Mesodermal cell (in vitro differentiated cells): ENCODE measurements around the gene TRIO.
"Not testable (repeated sequence)": the region's sequence is repeated elsewhere in the genome, so short reads cannot be mapped to it uniquely, and the experiment has no call there.

Experiments used
- H3K27ac ChIP-seq: 2 replicates; pipeline ENCODE4 v1.7.0; 2013; ENCODE audit warnings: mild to moderate bottlenecking, low read depth, low read length, moderate library complexity; ENCODE audit not compliant: severe bottlenecking
- H3K36me3 ChIP-seq: 2 replicates; pipeline ENCODE4 v1.7.1; 2013; ENCODE audit warnings: mild to moderate bottlenecking, low read length, moderate library complexity; ENCODE audit not compliant: control insufficient read depth, insufficient read depth
- H3K4me1 ChIP-seq: one replicate; pipeline ENCODE4 v1.7.1; 2013; ENCODE audit warnings: mild to moderate bottlenecking, low read length; ENCODE audit not compliant: insufficient read depth, control insufficient read depth, poor library complexity, severe bottlenecking
- H3K4me3 ChIP-seq: 2 replicates; pipeline ENCODE4 v1.7.0; 2013; ENCODE audit warnings: low read length, control low read depth, mild to moderate bottlenecking; ENCODE audit not compliant: insufficient read depth, poor library complexity, severe bottlenecking; ENCODE audit errors: extremely low read depth
- H3K9me3 ChIP-seq: 2 replicates; pipeline ENCODE4 v1.7.1; 2013; ENCODE audit warnings: mild to moderate bottlenecking, low read length, moderate library complexity; ENCODE audit not compliant: control insufficient read depth
- WGBS, 2 experiments: methylation state at CpG; one replicate each; pipeline ENCODE4 v1.1.5; 2013; ENCODE audit warnings: missing lambda C conversion rate in 2 of 2; ENCODE audit not compliant: insufficient coverage in 2 of 2; 5-methylcytosine and 5-hydroxymethylcytosine counted together

The TRIO gene

DNA sequence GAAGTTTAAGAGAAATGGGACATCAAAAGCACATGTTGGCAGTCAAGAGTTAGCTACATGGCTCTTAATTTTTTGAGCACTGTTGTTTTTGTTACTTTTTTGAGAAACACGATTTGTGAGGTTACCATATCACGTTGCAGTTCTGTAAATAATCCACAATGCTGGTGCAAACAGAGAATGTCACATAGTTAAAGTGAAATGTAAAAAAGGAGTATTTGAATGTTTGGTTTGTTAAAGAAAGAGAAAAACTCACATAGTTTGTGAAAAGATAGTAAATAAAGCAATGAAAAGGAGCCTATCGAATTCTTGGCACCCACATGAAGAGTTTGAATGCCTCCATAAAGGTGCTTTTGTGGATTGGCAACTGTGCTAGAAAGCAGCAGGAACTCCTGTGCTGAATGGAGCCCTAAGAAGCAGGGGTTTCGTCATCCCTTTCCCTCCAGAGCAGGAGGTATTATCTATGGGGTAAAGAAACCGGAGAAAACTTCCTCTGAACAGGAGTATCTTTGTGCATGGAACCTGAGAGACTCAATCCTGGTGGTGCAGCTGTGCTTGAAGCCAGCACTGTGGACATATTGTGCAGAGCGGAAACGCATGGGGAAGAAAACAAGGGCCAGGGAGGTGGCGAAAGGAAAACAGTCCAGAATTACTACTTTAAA is 289.9 kb downstream of the TRIO start:
- H3K4me1 ChIP-seq, result peaks cover 12% of the 10 kb centered on the region
- H3K36me3 ChIP-seq, result peaks cover 79% of the 10 kb centered on the region
- no peak overlapping the region for H3K27ac ChIP-seq
- H3K4me3 ChIP-seq, result no peak overlapping the region
- WGBS, 2 experiments, result 74 to 81% methylated on average over 3 to 6 of the region's 8 CpGs
- H3K9me3 ChIP-seq, result no peaks in the 10 kb centered on the region

DNA sequence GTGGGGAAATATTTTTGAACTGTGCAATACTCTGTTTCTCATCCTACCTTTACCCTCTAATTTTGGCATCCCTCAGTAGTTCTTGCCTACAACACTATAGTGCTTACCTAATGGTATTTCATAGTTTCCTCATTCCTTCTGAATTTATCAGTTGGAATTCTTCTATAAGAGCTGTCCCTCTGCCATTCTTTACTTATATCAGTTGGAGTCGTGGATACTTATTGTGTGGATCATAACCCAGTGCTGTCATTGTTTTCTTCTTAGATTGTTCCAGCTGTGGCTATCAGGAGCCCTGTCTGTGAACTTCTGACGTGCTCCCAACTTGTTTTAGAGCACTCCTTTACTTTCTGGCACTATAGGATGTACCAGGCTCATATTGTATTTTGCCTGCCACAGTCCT is 292.3 kb downstream of the TRIO start:
- Histone ChIP-seq H3K36me3 (peaks cover 64% of the 10 kb centered on the region), H3K4me3 (no peak overlapping the region), H3K9me3 (no peaks in the 10 kb centered on the region), H3K4me1 (peaks cover 5% of the 10 kb centered on the region), H3K27ac (no peak overlapping the region)
- WGBS, 2 experiments, result 100% methylated on average over 1 to 2 of the region's 2 CpGs

DNA sequence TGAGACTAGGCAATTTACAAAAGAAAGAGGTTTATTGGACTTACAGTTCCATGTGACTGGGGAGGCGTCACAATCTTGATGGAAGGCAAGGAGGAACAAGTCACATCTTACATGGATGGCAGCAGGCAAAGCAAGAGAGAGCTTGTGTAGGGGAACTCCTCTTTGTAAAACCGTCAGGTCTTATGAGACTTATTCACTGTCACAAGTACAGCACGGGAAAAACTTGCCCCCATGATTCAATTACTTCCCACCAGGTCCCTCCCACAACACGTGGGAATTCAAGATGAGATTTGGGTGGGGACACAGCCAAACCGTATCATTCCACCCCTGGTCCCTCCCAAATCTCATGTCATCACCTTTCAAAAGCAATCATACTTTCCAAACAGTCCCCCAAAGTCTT is 293.0 kb downstream of the TRIO start:
- H3K4me1 ChIP-seq, H3K4me3 ChIP-seq, H3K27ac ChIP-seq, H3K9me3 ChIP-seq: not testable (repeated sequence)
- H3K36me3 ChIP-seq, result peaks cover 61% of the 10 kb centered on the region
- 95 to 98% methylated on average over 5 of the region's 5 CpGs for WGBS, 2 experiments

DNA sequence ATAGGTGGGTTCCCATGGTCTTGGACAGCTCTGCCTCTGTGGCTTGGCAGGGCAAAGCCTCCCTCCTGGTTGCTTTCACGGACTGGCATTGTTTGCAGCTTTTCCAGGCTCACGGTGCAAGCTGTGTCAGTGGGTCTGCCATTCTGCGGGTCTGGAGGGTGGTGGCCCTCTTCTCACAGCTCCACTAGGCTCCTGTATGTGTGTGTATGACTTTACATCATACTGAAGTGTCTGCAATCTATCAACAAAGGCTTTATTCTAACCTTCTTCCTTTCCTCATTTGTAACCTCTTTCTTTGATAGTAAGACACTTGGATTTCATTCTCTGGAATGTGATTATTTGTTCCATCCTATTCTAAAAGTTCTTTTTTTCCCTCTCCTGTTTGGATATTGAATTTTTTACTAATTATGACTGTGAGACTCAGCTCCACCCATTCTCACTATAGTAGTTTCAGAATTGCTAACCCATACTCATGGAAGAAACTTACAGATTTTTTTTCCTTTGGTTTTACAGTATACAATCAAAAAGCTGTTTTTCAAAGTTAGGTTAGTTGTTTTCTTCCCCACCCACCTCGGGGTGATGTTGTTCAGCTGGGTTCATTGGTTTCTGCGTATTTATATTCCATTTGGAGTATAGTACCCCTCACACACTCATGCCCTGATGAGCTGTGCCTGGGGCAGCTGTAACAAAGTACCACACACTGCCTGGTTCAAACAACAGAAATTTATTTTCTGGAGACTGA is 293.8 kb downstream of the TRIO start:
- Histone ChIP-seq H3K4me1 (peaks cover 9% of the 10 kb centered on the region), H3K36me3 (peaks cover 60% of the 10 kb centered on the region), H3K27ac (no peak overlapping the region), H3K4me3 (no peak overlapping the region), H3K9me3 (no peaks in the 10 kb centered on the region)
- WGBS, 2 experiments, result no CpG with 5 or more reads among the region's 5 CpGs

DNA sequence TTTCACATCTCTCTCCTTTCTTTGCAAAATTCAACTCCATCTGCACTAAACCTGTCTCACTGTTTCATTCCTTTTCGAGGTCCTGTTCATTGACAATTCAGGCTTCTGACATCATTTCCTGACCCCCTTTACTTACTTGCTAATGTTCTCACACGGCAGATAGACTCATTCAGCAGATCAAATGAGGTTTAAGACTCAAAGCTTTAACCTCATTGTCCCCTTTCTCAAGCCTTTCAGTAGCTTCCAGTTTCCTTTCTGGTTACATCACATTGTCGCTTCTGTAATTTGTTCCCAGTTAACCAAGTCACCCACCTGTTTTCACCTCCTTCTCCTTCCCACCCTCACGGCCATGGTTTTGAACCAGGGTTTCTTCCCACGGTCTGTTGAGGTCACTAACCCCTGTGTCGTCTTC is 295.1 kb downstream of the TRIO start:
- H3K27ac ChIP-seq, result no peak overlapping the region
- WGBS, 2 experiments, result 89 to 91% methylated on average over 6 of the region's 6 CpGs

DNA sequence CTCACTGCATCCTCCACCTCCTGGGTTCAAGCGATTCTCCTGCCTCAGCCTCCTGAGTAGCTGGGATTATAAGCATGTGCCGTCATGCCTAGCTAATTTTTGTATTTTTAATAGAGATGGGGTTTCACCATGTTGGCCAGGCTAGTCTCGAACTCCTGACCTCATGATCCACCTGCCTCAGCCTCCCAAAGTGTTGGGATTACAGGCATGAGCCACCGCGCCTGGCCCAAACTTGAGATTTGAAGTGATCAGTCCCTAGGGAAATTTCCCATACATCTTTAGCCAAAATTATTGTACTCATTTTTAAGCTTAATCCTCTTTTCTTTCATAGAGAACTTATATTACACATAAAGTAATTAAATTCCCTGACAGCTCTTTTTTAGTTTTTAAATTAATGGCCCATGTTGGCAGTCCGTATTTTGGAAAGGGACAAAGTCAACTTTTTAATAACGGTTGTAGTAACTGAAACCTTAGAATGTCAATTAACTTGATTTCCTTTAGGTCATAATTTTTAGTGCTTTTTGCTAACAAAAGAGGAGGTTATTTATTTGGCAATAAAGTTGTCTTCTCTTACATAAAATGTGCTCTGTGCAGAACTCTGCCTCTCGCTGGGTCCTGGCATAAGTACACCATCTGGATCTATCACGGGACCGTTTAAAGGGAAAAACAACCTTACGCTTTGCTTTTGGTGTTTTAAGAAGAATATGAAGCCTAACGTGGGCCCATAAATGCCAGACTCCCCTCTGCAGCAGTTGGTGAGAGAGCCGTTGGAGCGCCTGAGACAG is 296.1 kb downstream of the TRIO start:
- Histone ChIP-seq H3K4me1 (peaks cover 27% of the 10 kb centered on the region), H3K27ac (no peak overlapping the region), H3K36me3 (peaks cover 50% of the 10 kb centered on the region), H3K4me3 (no peak overlapping the region), H3K9me3 (no peaks in the 10 kb centered on the region)
- WGBS, 2 experiments, result 94% methylated on average over 7 to 11 of the region's 14 CpGs

More for the DNA sequence above, 295.1 kb downstream of the TRIO start:
- peaks cover 53% of the 10 kb centered on the region for H3K36me3 ChIP-seq
- H3K4me3 ChIP-seq, result no peak overlapping the region
- peaks cover 16% of the 10 kb centered on the region for H3K4me1 ChIP-seq
- no peaks in the 10 kb centered on the region for H3K9me3 ChIP-seq

DNA sequence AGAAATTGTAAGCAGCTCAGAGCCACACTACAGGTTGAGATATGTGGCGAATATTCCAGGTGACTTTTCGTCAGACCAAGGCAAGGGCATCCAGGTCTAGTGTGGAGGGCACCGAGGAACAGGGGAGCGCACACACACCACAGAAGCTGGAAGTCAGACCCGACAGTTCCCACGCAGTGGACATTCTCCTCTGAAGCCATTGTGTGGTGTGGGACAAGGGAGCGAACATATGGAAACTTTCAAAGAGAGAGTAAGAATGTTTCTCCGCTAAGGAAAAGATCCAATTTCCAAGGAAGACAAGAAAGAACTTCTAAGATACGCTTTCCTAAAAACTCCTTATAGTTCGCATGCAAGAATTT is 297.1 kb downstream of the TRIO start:
- peaks cover 42% of the 10 kb centered on the region for H3K36me3 ChIP-seq
- H3K9me3 ChIP-seq, result no peaks in the 10 kb centered on the region
- H3K4me3 ChIP-seq, result no peak overlapping the region
- peaks cover 36% of the 10 kb centered on the region for H3K4me1 ChIP-seq
- 95 to 96% methylated on average over 6 to 9 of the region's 10 CpGs for WGBS, 2 experiments
- peak overlapping the region; percentile 77 for H3K27ac ChIP-seq

DNA sequence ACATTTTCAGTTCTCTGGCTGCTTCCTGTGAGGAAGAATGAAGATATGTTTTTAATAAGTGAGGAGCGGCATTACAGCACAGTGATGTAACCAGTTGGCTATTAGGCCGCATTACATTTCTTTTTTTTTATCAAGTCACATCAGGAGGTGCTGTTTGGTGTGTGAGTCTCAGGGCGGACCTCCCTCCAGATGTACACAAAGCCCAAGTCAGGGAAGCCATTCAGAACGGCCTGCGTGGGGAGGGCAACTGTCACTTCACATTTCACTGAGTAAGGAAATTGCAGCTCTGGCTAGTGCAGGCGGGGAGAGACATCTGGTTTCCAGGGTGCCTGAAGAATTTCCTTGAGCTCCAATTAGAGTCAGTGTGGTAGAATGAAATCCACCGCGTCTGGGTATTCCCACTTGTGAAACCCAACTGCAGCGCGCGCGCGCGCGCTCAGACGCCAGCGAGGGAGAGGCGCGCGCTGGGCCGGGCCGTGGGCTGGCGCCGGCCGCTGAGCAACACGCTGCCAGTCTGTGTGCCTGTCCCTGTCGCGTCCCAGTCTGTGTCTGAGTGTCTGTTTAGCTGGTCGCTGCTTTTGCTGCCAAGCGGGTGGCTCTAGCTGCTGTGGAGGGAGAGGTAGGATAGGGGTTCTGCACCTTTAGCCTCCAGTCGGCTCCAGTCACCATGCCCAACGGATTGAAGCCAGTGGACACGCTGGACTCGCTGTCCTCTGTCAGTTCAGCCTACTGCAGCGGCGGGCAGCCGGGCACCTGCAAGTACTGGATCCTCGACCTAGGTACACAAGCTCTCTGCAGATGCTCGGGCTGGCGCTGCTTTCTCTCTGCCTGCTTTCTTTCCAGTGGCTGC is 297.7 kb downstream of the TRIO start:
- WGBS, 2 experiments, result 86 to 90% methylated on average over 37 of the region's 40 CpGs
- Histone ChIP-seq H3K9me3 (no peaks in the 10 kb centered on the region), H3K36me3 (peaks cover 35% of the 10 kb centered on the region), H3K4me1 (peaks cover 42% of the 10 kb centered on the region), H3K27ac (peak overlapping the region; percentile 77), H3K4me3 (no peak overlapping the region)

DNA sequence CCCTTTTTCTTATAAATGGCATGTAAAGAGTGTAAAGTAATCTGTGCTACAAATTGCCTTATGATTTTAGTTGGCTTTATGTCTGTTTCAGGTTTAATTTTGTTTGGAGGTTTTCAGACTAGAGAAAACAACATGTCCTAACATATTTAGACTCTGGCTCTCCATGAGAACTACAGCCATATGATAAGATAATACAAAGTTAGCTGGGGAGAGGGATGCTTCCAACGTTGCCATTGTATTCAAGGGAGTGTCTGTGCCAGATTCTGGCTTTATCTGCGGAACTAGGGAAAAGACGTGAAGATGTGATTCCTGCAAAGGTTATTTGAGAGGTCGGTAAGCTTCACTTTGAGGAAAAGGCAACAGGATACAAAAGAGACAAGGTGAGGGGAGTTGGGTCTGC is 298.5 kb downstream of the TRIO start:
- H3K36me3 ChIP-seq, result peaks cover 29% of the 10 kb centered on the region
- H3K4me1 ChIP-seq, result peaks cover 50% of the 10 kb centered on the region
- H3K4me3 ChIP-seq, result no peak overlapping the region
- 85 to 93% methylated on average over 4 of the region's 4 CpGs for whole genome bisulfite sequencing, 2 experiments
- H3K27ac ChIP-seq, result no peak overlapping the region
- H3K9me3 ChIP-seq, result no peaks in the 10 kb centered on the region

DNA sequence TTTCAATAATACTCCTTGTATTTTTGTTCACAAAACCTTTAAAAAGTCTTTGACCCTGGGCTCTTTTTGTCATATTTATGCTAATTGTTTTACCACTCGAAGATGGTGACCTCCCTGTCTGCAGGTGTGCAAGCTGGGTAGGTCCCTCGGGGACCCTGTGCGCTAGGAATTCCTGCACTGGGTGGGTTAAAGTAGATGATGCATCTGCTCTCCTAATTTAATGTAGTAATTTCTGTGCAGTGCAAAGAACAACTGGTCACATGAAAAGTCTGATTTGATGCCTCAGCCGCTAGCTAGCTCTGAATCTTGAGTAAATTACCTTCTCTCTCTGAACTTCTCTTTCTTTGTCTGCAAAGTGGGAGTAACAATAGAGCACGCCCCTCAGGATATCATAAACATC is 299.4 kb downstream of the TRIO start:
- H3K4me3 ChIP-seq, result no peak overlapping the region
- H3K36me3 ChIP-seq, result peaks cover 21% of the 10 kb centered on the region
- no peaks in the 10 kb centered on the region for H3K9me3 ChIP-seq
- H3K27ac ChIP-seq, result no peak overlapping the region
- WGBS, 2 experiments, result 85 to 100% methylated on average over 3 to 4 of the region's 5 CpGs
- H3K4me1 ChIP-seq, result peaks cover 51% of the 10 kb centered on the region
